ENCODE data around the gene MBNL2.
"Not testable (repeated sequence)": the region's sequence is repeated elsewhere in the genome, so short reads cannot be mapped to it uniquely, and the experiment has no call there.

Gene MBNL2

GRCh38 chr13:97347255-97347932, 125.3 kb downstream of the MBNL2 start:
- no peak overlapping the region for H3K9ac ChIP-seq (ENCODE audit: low read length)
- H3K9me2 ChIP-seq (replicated peaks; ENCODE audit: insufficient read depth, low read length): no peaks in the 10 kb centered on the region
- no peaks in the 10 kb centered on the region for H3K27me3 ChIP-seq (ENCODE audit: low read length)
- no peak overlapping the region for H3K4me3 ChIP-seq (ENCODE audit: insufficient read depth, low read length, poor library complexity, severe bottlenecking)
- H2AFZ ChIP-seq (ENCODE audit: low read depth, low read length, severe bottlenecking): no peak overlapping the region
- no peaks in the 10 kb centered on the region for H4K20me1 ChIP-seq (ENCODE audit: low read depth, low read length)
- no peak overlapping the region for H3K4me2 ChIP-seq (ENCODE audit: low read depth, low read length, poor library complexity, severe bottlenecking)
- H3K27ac ChIP-seq (ENCODE audit: low read depth, low read length): no peak overlapping the region
- TF ChIP-seq CTCF (IDR thresholded peaks at IDR 0.05; ENCODE audit: insufficient read depth, low read length, poor library complexity, severe bottlenecking) (no peak), EZH2phosphoT487 (conservative IDR thresholded peaks at IDR 0.05; ENCODE audit: low read length) (no peak)
- H3K36me3 ChIP-seq (ENCODE audit: low read length): no peaks in the 10 kb centered on the region
- no peaks in the 10 kb centered on the region for H3K9me3 ChIP-seq (ENCODE audit: insufficient read depth, low read length)
- H3F3A ChIP-seq (ENCODE audit: insufficient read depth): no peaks in the 10 kb centered on the region
- no peaks in the 10 kb centered on the region for H3K79me2 ChIP-seq (ENCODE audit: insufficient read depth, low read length)

- Histone ChIP-seq H3K9me2 (replicated peaks; ENCODE audit: insufficient read depth, low read length) (no peaks in the 10 kb centered on the region), H3K36me3 (ENCODE audit: low read length) (no peaks in the 10 kb centered on the region), H3K27me3 (ENCODE audit: low read length) (no peaks in the 10 kb centered on the region), H3K4me3 (ENCODE audit: insufficient read depth, low read length, poor library complexity, severe bottlenecking) (no peak overlapping the region), H3K27ac (ENCODE audit: low read depth, low read length) (no peak overlapping the region), H3K9me3 (ENCODE audit: insufficient read depth, low read length) (no peaks in the 10 kb centered on the region), H3K79me2 (ENCODE audit: insufficient read depth, low read length) (no peaks in the 10 kb centered on the region), H3K4me2 (ENCODE audit: low read depth, low read length, poor library complexity, severe bottlenecking) (no peak overlapping the region), H3K9ac (ENCODE audit: low read length) (no peak overlapping the region), H3F3A (ENCODE audit: insufficient read depth) (no peaks in the 10 kb centered on the region), H4K20me1 (ENCODE audit: low read depth, low read length) (no peaks in the 10 kb centered on the region), H2AFZ (ENCODE audit: low read depth, low read length, severe bottlenecking) (no peak overlapping the region)
- no peak for TF ChIP-seq EZH2phosphoT487 (conservative IDR thresholded peaks at IDR 0.05; ENCODE audit: low read length)
- no peak for TF ChIP-seq CTCF (IDR thresholded peaks at IDR 0.05; ENCODE audit: insufficient read depth, low read length, poor library complexity, severe bottlenecking)
These were observed 126.5 kb downstream of the MBNL2 start for GRCh38 chr13:97348569-97349100.

- not testable (repeated sequence) for H3K79me2 ChIP-seq (ENCODE audit: insufficient read depth, low read length); H3K36me3 ChIP-seq (ENCODE audit: low read length)
These were observed 129.9 kb downstream of the MBNL2 start for GRCh38 chr13:97352012-97352411.

GRCh38 chr13:97352815-97353214, 130.7 kb downstream of the MBNL2 start:
- H3K36me3 ChIP-seq (ENCODE audit: low read length): no peaks in the 10 kb centered on the region

More at GRCh38 chr13:97352012-97352411, 129.9 kb downstream of the MBNL2 start:
- not testable (repeated sequence) for H3K9ac ChIP-seq (ENCODE audit: low read length); H3K27me3 ChIP-seq (ENCODE audit: low read length); H3K27ac ChIP-seq (ENCODE audit: low read depth, low read length); H3K9me2 ChIP-seq (replicated peaks; ENCODE audit: insufficient read depth, low read length); H2AFZ ChIP-seq (ENCODE audit: low read depth, low read length, severe bottlenecking); H3K4me3 ChIP-seq (ENCODE audit: insufficient read depth, low read length, poor library complexity, severe bottlenecking); H3K4me2 ChIP-seq (ENCODE audit: low read depth, low read length, poor library complexity, severe bottlenecking); H4K20me1 ChIP-seq (ENCODE audit: low read depth, low read length); H3K9me3 ChIP-seq (ENCODE audit: insufficient read depth, low read length); H3F3A ChIP-seq (ENCODE audit: insufficient read depth)

More at GRCh38 chr13:97352815-97353214, 130.7 kb downstream of the MBNL2 start:
- Histone ChIP-seq H3K9me2 (replicated peaks; ENCODE audit: insufficient read depth, low read length) (no peaks in the 10 kb centered on the region), H3K27me3 (ENCODE audit: low read length) (no peaks in the 10 kb centered on the region), H3K27ac (ENCODE audit: low read depth, low read length) (no peak overlapping the region), H3F3A (ENCODE audit: insufficient read depth) (no peaks in the 10 kb centered on the region), H2AFZ (ENCODE audit: low read depth, low read length, severe bottlenecking) (no peak overlapping the region), H4K20me1 (ENCODE audit: low read depth, low read length) (no peaks in the 10 kb centered on the region), H3K4me3 (ENCODE audit: insufficient read depth, low read length, poor library complexity, severe bottlenecking) (no peak overlapping the region), H3K79me2 (ENCODE audit: insufficient read depth, low read length) (no peaks in the 10 kb centered on the region), H3K9ac (ENCODE audit: low read length) (no peak overlapping the region), H3K9me3 (ENCODE audit: insufficient read depth, low read length) (no peaks in the 10 kb centered on the region), H3K4me2 (ENCODE audit: low read depth, low read length, poor library complexity, severe bottlenecking) (no peak overlapping the region)
- no peak for TF ChIP-seq CTCF (IDR thresholded peaks at IDR 0.05; ENCODE audit: insufficient read depth, low read length, poor library complexity, severe bottlenecking)
- TF ChIP-seq EZH2phosphoT487 (conservative IDR thresholded peaks at IDR 0.05; ENCODE audit: low read length): no peak
